Measurements from ENCODE around the gene STRIP2.

DNA sequence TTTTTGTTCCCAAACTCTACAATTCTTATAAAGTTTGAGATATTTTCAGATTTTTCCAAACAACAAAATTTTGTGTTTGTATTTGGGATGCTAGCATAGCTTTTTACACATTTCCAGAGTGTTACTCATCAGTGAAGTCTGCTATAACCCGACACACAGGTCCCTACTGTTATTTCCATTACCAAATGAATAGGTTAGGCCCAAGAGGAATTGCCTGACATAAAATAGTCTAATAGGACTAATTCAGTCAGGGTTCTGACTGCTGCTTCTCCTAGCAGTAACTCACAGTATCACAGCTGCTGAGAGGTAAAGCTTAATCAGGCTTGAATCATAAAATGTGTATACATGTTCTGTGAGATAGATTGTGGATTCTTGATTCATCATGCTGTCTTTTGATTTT lies 49.1 kb upstream of the STRIP2 start:
- no peak for TF ChIP-seq CTCF (IDR thresholded peaks at IDR 0.05)
- TF ChIP-seq, protein P1, sequence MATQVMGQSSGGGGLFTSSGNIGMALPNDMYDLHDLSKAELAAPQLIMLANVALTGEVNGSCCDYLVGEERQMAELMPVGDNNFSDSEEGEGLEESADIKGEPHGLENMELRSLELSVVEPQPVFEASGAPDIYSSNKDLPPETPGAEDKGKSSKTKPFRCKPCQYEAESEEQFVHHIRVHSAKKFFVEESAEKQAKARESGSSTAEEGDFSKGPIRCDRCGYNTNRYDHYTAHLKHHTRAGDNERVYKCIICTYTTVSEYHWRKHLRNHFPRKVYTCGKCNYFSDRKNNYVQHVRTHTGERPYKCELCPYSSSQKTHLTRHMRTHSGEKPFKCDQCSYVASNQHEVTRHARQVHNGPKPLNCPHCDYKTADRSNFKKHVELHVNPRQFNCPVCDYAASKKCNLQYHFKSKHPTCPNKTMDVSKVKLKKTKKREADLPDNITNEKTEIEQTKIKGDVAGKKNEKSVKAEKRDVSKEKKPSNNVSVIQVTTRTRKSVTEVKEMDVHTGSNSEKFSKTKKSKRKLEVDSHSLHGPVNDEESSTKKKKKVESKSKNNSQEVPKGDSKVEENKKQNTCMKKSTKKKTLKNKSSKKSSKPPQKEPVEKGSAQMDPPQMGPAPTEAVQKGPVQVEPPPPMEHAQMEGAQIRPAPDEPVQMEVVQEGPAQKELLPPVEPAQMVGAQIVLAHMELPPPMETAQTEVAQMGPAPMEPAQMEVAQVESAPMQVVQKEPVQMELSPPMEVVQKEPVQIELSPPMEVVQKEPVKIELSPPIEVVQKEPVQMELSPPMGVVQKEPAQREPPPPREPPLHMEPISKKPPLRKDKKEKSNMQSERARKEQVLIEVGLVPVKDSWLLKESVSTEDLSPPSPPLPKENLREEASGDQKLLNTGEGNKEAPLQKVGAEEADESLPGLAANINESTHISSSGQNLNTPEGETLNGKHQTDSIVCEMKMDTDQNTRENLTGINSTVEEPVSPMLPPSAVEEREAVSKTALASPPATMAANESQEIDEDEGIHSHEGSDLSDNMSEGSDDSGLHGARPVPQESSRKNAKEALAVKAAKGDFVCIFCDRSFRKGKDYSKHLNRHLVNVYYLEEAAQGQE (IDR thresholded peaks at IDR 0.05; ENCODE audit: insufficient read depth in 1 of 2, low read depth in 2 of 2, low read length in 1 of 2), result no peak
- TF ChIP-seq POLR2AphosphoS5 (IDR thresholded peaks at IDR 0.05; ENCODE audit: low read depth, low read length), result no peak
- TF ChIP-seq SIN3A (IDR thresholded peaks at IDR 0.05; ENCODE audit: borderline replicate concordance, insufficient read depth, low read depth, low read length), result no peak

All from Panc1 (cell line).